Kidney glomerular epithelial cell (primary cell): ENCODE measurements around the gene CLCA1.

Experiments
- DNase-seq: peaks from one replicate; lab custom pipeline; 2025; lab: John Stamatoyannopoulos, UW

Gene CLCA1

DNA sequence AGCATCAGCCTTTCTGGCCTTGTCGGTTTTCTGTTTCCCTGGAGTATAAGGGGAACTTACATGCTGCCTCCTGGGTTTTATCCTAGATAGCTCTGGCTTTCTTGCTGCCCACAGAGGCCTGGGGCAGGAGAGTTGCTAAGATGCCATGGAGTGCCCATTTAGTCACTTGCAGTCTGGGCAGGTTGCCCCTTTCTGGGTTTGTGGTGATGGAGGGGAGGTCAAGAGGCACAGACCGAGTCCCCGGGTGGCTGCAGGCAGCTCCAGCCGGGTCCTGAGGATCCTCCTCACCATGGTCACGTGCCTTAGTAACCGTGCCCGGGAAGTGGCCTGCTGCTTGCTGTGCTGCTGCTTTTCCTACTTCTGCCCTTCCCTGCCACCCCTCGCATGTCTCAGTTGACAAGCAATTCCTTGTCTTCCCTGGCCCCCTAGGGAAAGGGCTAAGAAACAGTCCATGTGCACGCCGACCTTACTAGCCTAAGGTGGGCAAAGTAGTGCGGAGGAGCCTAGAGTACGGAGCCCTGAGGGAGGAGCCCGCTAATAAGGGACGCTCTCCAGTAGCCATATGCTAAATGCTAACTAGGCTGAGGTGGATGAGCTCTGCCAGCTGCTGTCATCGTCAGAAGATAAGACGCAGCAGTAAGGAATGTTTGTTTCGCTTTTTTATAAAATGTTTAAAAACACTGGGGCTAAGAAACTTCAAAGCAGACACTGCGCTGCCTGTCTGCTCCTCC is 34.8 kb downstream of the CLCA1 start:
- no peak for DNase-seq

DNA sequence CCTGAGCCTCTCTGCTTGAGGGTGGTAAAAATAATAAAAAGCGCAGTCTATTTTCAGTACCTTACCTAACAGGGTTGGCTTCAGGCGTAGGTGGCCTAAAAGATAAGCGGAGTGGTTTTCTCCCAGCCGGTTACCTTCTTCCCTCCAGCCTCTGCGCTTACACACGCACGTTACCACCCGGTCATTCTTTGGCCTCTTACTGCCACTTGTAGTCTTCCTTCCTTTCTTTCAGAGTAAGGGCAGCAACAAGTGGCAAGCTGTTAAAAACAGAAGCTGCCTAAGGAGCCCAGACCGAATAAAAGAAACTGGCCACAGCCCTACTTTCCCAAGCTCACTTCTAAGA is 35.4 kb downstream of the CLCA1 start:
- peak; percentile 60 for DNase-seq

DNA sequence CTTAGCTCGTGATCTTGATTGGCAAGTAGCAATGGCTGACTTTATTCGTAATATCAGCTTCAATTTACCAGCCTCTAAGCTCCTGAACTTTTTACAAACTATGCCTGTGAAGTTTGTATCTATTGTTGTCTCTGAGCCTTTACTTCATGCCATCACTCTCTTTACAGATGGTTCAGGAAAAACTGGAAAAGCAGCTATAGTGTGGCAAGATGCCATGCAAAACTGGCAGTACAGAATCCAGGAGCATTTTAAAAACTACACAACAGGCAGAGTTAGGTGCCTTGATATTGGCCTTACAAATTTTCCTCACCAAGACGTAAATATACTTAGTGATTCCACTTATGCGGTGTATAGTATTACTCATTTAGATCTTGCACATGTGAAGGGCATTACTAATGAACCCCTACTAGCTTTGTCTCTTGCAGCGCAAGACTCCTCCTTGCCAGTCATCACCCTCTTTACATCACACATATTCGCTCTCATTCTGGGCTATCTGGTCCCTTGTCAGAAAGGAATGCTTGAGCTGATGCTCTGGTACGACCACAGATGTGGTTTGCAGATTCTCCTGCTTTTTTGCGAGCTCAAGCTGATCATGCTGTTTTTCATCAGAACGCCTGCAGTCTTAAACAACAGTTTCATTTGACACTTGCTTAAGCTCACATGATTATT is 36.3 kb downstream of the CLCA1 start:
- DNase-seq: no peak

- no peak for DNase-seq
Measured at GRCh38 chr1:86505564-86505902, 36.8 kb downstream of the CLCA1 start.

GRCh38 chr1:86507935-86508582 is 39.3 kb downstream of the CLCA1 start:
- DNase-seq: no peak

- no peak for DNase-seq
Measured at GRCh38 chr1:86508583-86508969, 39.8 kb downstream of the CLCA1 start.

- DNase-seq: peak; percentile 15
Measured at GRCh38 chr1:86515597-86515996, 46.9 kb downstream of the CLCA1 start.

- no peak for DNase-seq
Measured at GRCh38 chr1:86516335-86516734, 47.6 kb downstream of the CLCA1 start.

- DNase-seq: peak; percentile 36
Measured at GRCh38 chr1:86517336-86517735, 48.6 kb downstream of the CLCA1 start.

GRCh38 chr1:86520789-86521521 is 52.2 kb downstream of the CLCA1 start:
- no peak for DNase-seq

GRCh38 chr1:86521522-86521891 is 52.8 kb downstream of the CLCA1 start:
- no peak for DNase-seq

GRCh38 chr1:86522240-86522639 is 53.5 kb downstream of the CLCA1 start:
- DNase-seq: no peak

GRCh38 chr1:86523670-86524354 is 55.1 kb downstream of the CLCA1 start:
- no peak for DNase-seq

GRCh38 chr1:86527306-86527705 is 58.6 kb downstream of the CLCA1 start:
- DNase-seq: no peak

DNA sequence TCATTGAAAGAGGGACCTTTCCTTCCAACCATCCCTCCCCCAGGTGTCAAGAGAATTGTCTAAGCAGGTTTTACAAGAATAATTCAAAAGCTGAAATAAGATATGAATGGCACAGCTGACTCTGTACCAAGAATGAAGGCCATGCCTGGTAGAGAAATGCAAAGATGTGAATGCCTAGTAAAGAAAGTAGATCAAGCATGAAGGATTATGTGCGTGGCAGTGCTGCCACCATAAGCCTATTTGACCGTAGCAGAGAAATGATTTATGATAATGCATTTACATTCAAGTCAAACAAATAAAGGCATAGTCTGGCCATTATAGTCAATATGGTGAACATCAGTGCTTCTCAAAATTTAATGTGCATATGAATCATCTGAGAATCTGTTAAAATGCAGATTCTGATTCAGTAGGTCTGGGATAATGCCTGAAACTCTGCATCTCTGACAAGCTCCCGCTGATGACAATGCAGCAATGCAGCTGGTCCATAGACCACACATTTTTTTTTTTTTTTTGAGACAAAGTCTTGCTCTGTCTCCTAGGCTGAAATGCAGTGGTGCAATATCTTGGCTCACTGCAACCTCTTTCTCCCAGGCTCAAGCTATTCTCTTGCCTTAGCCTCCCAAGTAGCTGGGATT is 61.6 kb downstream of the CLCA1 start:
- DNase-seq: no peak

GRCh38 chr1:86537928-86538695 is 69.4 kb downstream of the CLCA1 start:
- DNase-seq: no peak

DNA sequence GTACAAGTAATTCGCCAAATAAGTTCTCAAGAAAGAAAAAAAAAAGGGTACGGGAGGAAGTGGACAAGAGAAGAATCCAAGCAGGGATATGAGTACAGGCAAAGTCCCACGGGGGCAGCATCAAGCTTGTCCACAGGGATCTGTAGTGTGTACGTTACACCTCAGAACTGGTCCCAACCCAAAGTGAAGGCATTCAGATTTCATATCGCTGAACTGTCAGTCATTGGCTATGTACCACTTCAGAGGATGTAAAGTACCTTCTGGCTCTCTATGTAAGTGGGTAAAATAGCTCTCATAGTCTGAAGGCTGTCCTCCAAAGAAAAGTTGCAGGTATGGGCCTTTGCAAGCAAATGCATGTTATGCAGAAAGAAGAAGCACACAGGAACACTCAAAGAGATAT is 70.0 kb downstream of the CLCA1 start:
- DNase-seq: no peak

GRCh38 chr1:86541859-86542258 is 73.1 kb downstream of the CLCA1 start:
- no peak for DNase-seq

DNA sequence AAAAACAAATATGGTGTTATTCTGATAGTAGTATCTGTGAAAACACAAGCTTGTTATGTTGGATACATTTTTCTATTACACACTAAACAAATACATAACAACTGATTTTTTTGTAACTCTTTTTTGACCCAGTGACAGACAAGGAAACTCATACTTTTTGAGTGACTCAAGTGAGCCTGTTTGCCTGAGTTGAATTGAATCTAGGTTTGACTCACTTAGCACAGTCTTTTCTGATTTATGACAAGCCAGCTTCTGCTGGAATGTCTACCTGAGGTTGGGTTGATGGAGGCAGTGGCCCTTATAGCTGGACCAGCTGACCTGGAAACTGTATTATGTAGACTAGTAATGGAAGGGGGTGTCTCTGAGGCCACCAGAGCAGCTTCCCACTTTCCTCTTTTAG is 73.9 kb downstream of the CLCA1 start:
- DNase-seq: peak; percentile 71

DNA sequence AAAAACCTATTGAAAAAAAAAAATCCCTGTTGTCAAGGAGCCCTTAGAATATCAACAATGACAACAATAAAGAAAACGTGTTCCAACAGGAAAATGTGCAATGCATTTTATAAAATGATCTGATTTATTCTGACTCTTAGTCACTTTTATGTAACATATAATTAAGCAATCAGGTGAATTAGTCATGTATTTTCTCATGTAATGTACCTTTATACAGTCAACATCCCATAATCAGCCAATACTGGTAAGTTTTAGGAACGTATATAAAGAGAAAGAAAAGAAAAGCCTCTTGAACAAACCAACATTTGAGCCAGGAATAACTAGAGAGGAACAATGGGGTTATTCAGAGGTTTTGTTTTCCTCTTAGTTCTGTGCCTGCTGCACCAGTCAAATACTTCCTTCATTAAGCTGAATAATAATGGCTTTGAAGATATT is 78.1 kb downstream of the CLCA1 start, which contains the start of gene CLCA4:
TSS of gene CLCA4 (plus strand) at position 292 of the 435 bp plus-strand sequence. CDS start at position 334, 42 bp downstream.
- no peak for DNase-seq

GRCh38 chr1:86548839-86549238 is 80.1 kb downstream of the CLCA1 start:
- DNase-seq: no peak
